A673 (cell line): ENCODE data around the gene NCKAP5.

ENCODE experiments used
- CTCF ChIP-seq: fragments of 300-800, 200-600 bp; sonication (generic); conservative IDR thresholded peaks from 2 replicates; pipeline ENCODE4 v1.5.1; 2017; ENCODE audit warnings: low read depth, mild to moderate bottlenecking, antibody characterized with exemption, low read length, moderate library complexity, mixed read lengths
- EZH2 ChIP-seq: fragments of 200-600 bp; sonication (generic); IDR thresholded peaks from 2 replicates; pipeline ENCODE4 v1.6.1; 2017; ENCODE audit warnings: borderline replicate concordance, low read depth, mild to moderate bottlenecking, mixed read lengths, antibody characterized with exemption, low read length; ENCODE audit not compliant: poor library complexity, severe bottlenecking

- TF ChIP-seq EZH2 (no peak), CTCF (no peak)
Measured at GRCh38 chr2:133484106-133484505, 84.2 kb downstream of the NCKAP5 start.
